Measurements from ENCODE around the gene SPI1. TPM values are rescaled to one million over a fixed set of nuclear protein-coding genes. Genes with fewer than 3 reads are reported as not detected.
A peak's percentile ranks its signal among the peaks of the same experiment; 100 is the strongest.

The SPI1 gene
- total and polyA plus RNA-seq, 7 experiments from 2014 or later: 0.27 to 247 (median 5.4) TPM; not detected in 2

GRCh38 chr11:47373876-47374719, 4.2 kb downstream of the SPI1 start:
- Mint-ChIP-seq H3K36me3 (no peaks in the 10 kb centered on the region), H3K4me3 (peak overlapping the region in 1 of 10 donors; percentile 51), H3K27me3 (no peaks in the 10 kb centered on the region), H3K27ac (peak overlapping the region in 3 of 9 donors; percentile 48 to 72 (median 65)), H3K4me1 (peaks cover 5 to 18% (median 9%) of the 10 kb centered on the region in 7 donors), H3K9me3 (no peaks in the 10 kb centered on the region)
- intact Hi-C loops (cut with micrococcal nuclease): loop anchor here (1.0 kb wide), 6 partner anchors 20 to 479 kb away; partner anchors contain the start of genes SLC39A13 (in 2 of the 2) and PSMC3 (in 1 of the 2)
- Histone ChIP-seq H3K27ac (ENCODE audit: low read depth, low read length) (no peak overlapping the region), H3K27me3 (ENCODE audit: control insufficient read depth in 2 of 2, insufficient read depth in 2 of 2, low read length in 2 of 2) (no peaks in the 10 kb centered on the region), H3K36me3 (ENCODE audit: control insufficient read depth in 2 of 3, insufficient read depth in 3 of 3, low read length in 3 of 3) (no peaks in the 10 kb centered on the region), H3K4me1 (ENCODE audit: control insufficient read depth in 2 of 2, insufficient read depth in 2 of 2, low read length in 2 of 2) (peaks cover 0 to 3% of the 10 kb centered on the region in 2 donors), H3K4me3 (ENCODE audit: low read length) (no peak overlapping the region), H3K9me3 (ENCODE audit: control insufficient read depth in 2 of 3, low read length in 3 of 3) (no peaks in the 10 kb centered on the region)
- ChIA-PET POLR2A (interaction anchor here (0.6 to 3.8 kb wide), 11 partner anchors 20 to 755 kb away, joined by 3 to 40 read pairs (median 6); partner anchors contain the start of genes NUP160 and SLC39A13), CTCF (interaction anchor here (0.6 to 6.9 kb wide), 19 partner anchors 8 to 196 kb away, joined by 3 to 140 read pairs (median 4); partner anchors contain the start of genes PSMC3 and SLC39A13)
- ATAC-seq (peak; percentile 84), DNase-seq (peak; percentile 69 to 91 (median 82))

GRCh38 chr11:47372422-47372821, 5.9 kb downstream of the SPI1 start:
- no peak overlapping the region for H3K4me3 Mint-ChIP-seq

GRCh38 chr11:47369676-47370075, 8.7 kb downstream of the SPI1 start:
- H3K27ac ChIP-seq (ENCODE audit: low read depth, low read length): no peak overlapping the region
- no peaks in the 10 kb centered on the region for H3K9me3 ChIP-seq (ENCODE audit: control insufficient read depth in 2 of 3, low read length in 3 of 3)
- intact Hi-C loops (cut with micrococcal nuclease): no loop called here
- peaks cover 0 to 3% of the 10 kb centered on the region in 2 donors for H3K4me1 ChIP-seq (ENCODE audit: control insufficient read depth in 2 of 2, insufficient read depth in 2 of 2, low read length in 2 of 2)
- ATAC-seq (no peak), DNase-seq (no peak)
- no peak overlapping the region for H3K4me3 Mint-ChIP-seq
- H3K27ac Mint-ChIP-seq: peak overlapping the region in 2 of 9 donors; percentile 1 to 6
- no peak overlapping the region for H3K4me3 ChIP-seq (ENCODE audit: low read length)
- no peaks in the 10 kb centered on the region for H3K36me3 ChIP-seq (ENCODE audit: control insufficient read depth in 2 of 3, insufficient read depth in 3 of 3, low read length in 3 of 3)
- H3K27me3 Mint-ChIP-seq: peaks cover 0 to 7% (median 0%) of the 10 kb centered on the region in 5 donors
- POLR2A ChIA-PET: interaction anchor here (0.7 kb wide), 1 partner anchor 87 kb away, joined by 3 read pairs; no protein-coding TSS in a partner anchor
- H3K27me3 ChIP-seq (ENCODE audit: control insufficient read depth in 2 of 2, insufficient read depth in 2 of 2, low read length in 2 of 2): no peaks in the 10 kb centered on the region
- no peaks in the 10 kb centered on the region for H3K36me3 Mint-ChIP-seq
- H3K4me1 Mint-ChIP-seq: peaks cover 2 to 11% (median 9%) of the 10 kb centered on the region in 7 donors
- no peaks in the 10 kb centered on the region for H3K9me3 Mint-ChIP-seq
- CTCF ChIA-PET: interaction anchor here (6.9 kb wide), 1 partner anchor 41 kb away, joined by 140 read pairs; the partner anchor contains the start of gene SLC39A13

More at GRCh38 chr11:47372422-47372821, 5.9 kb downstream of the SPI1 start:
- Histone ChIP-seq H3K36me3 (ENCODE audit: control insufficient read depth in 2 of 3, insufficient read depth in 3 of 3, low read length in 3 of 3) (no peaks in the 10 kb centered on the region), H3K9me3 (ENCODE audit: control insufficient read depth in 2 of 3, low read length in 3 of 3) (no peaks in the 10 kb centered on the region), H3K27me3 (ENCODE audit: control insufficient read depth in 2 of 2, insufficient read depth in 2 of 2, low read length in 2 of 2) (no peaks in the 10 kb centered on the region), H3K4me3 (ENCODE audit: low read length) (no peak overlapping the region), H3K27ac (ENCODE audit: low read depth, low read length) (no peak overlapping the region), H3K4me1 (ENCODE audit: control insufficient read depth in 2 of 2, insufficient read depth in 2 of 2, low read length in 2 of 2) (peaks cover 0 to 3% of the 10 kb centered on the region in 2 donors)
- no peak for ATAC-seq
- Mint-ChIP-seq H3K9me3 (no peaks in the 10 kb centered on the region), H3K27ac (no peak overlapping the region), H3K27me3 (peaks cover 0 to 2% (median 0%) of the 10 kb centered on the region in 5 donors), H3K4me1 (peaks cover 5 to 16% (median 9%) of the 10 kb centered on the region in 7 donors), H3K36me3 (no peaks in the 10 kb centered on the region)
- DNase-seq: no peak
- ChIA-PET CTCF (interaction anchor here (0.6 to 6.9 kb wide), 7 partner anchors 10 to 50 kb away, joined by 3 to 140 read pairs (median 4); partner anchors contain the start of gene SLC39A13), POLR2A (interaction anchor here (0.5 to 3.8 kb wide), 4 partner anchors 24 to 78 kb away, joined by 3 to 24 read pairs (median 4); no protein-coding TSS in a partner anchor)
- intact Hi-C loops (cut with micrococcal nuclease): no loop called here

- Mint-ChIP-seq H3K4me1 (peaks cover 3 to 14% (median 10%) of the 10 kb centered on the region in 7 donors), H3K27me3 (peaks cover 0 to 7% (median 0%) of the 10 kb centered on the region in 5 donors), H3K9me3 (no peaks in the 10 kb centered on the region), H3K36me3 (no peaks in the 10 kb centered on the region), H3K27ac (no peak overlapping the region), H3K4me3 (no peak overlapping the region)
- Histone ChIP-seq H3K9me3 (ENCODE audit: control insufficient read depth in 2 of 3, low read length in 3 of 3) (no peaks in the 10 kb centered on the region), H3K4me3 (ENCODE audit: low read length) (no peak overlapping the region), H3K4me1 (ENCODE audit: control insufficient read depth in 2 of 2, insufficient read depth in 2 of 2, low read length in 2 of 2) (no peaks in the 10 kb centered on the region), H3K36me3 (ENCODE audit: control insufficient read depth in 2 of 3, insufficient read depth in 3 of 3, low read length in 3 of 3) (no peaks in the 10 kb centered on the region), H3K27me3 (ENCODE audit: control insufficient read depth in 2 of 2, insufficient read depth in 2 of 2, low read length in 2 of 2) (no peaks in the 10 kb centered on the region), H3K27ac (ENCODE audit: low read depth, low read length) (no peak overlapping the region)
- intact Hi-C loops (cut with micrococcal nuclease): no loop called here
- DNase-seq (no peak), ATAC-seq (no peak)
- POLR2A ChIA-PET: no interaction called here
- CTCF ChIA-PET: no interaction called here
Observed at GRCh38 chr11:47366020-47366490, 12.3 kb downstream of the SPI1 start.

- ChIA-PET CTCF (interaction anchor here (1.2 kb wide), 1 partner anchor 13 kb away, joined by 3 read pairs; no protein-coding TSS in a partner anchor), POLR2A (no interaction called here)
- Mint-ChIP-seq H3K4me1 (peaks cover 0 to 17% (median 12%) of the 10 kb centered on the region in 7 donors), H3K4me3 (no peak overlapping the region), H3K27ac (peak overlapping the region in 1 of 9 donors; percentile 60), H3K36me3 (no peaks in the 10 kb centered on the region), H3K9me3 (no peaks in the 10 kb centered on the region), H3K27me3 (peaks cover 0 to 4% (median 0%) of the 10 kb centered on the region in 5 donors)
- no peak for DNase-seq
- Histone ChIP-seq H3K36me3 (ENCODE audit: control insufficient read depth in 2 of 3, insufficient read depth in 3 of 3, low read length in 3 of 3) (no peaks in the 10 kb centered on the region), H3K9me3 (ENCODE audit: control insufficient read depth in 2 of 3, low read length in 3 of 3) (no peaks in the 10 kb centered on the region), H3K4me1 (ENCODE audit: control insufficient read depth in 2 of 2, insufficient read depth in 2 of 2, low read length in 2 of 2) (peaks cover 0 to 5% of the 10 kb centered on the region in 2 donors), H3K4me3 (ENCODE audit: low read length) (no peak overlapping the region), H3K27me3 (ENCODE audit: control insufficient read depth in 2 of 2, insufficient read depth in 2 of 2, low read length in 2 of 2) (no peaks in the 10 kb centered on the region), H3K27ac (ENCODE audit: low read depth, low read length) (no peak overlapping the region)
- ATAC-seq: no peak
- intact Hi-C loops (cut with micrococcal nuclease): no loop called here
Observed at GRCh38 chr11:47361419-47361818, 16.9 kb downstream of the SPI1 start.

- Histone ChIP-seq H3K27ac (ENCODE audit: low read depth, low read length) (no peak overlapping the region), H3K9me3 (ENCODE audit: control insufficient read depth in 2 of 3, low read length in 3 of 3) (no peaks in the 10 kb centered on the region), H3K27me3 (ENCODE audit: control insufficient read depth in 2 of 2, insufficient read depth in 2 of 2, low read length in 2 of 2) (no peaks in the 10 kb centered on the region), H3K4me3 (ENCODE audit: low read length) (no peak overlapping the region), H3K4me1 (ENCODE audit: control insufficient read depth in 2 of 2, insufficient read depth in 2 of 2, low read length in 2 of 2) (peaks cover 0 to 5% of the 10 kb centered on the region in 2 donors), H3K36me3 (ENCODE audit: control insufficient read depth in 2 of 3, insufficient read depth in 3 of 3, low read length in 3 of 3) (no peaks in the 10 kb centered on the region)
- H3K4me1 Mint-ChIP-seq: peaks cover 0 to 17% (median 12%) of the 10 kb centered on the region in 7 donors
- intact Hi-C loops (cut with micrococcal nuclease): no loop called here
- DNase-seq: no peak
- H3K4me3 Mint-ChIP-seq: no peak overlapping the region
- POLR2A ChIA-PET: interaction anchor here (0.6 kb wide), 1 partner anchor 40 kb away, joined by 3 read pairs; no protein-coding TSS in a partner anchor
- no peaks in the 10 kb centered on the region for H3K36me3 Mint-ChIP-seq
- CTCF ChIA-PET: no interaction called here
- no peaks in the 10 kb centered on the region for H3K27me3 Mint-ChIP-seq
- ATAC-seq: no peak
- no peaks in the 10 kb centered on the region for H3K9me3 Mint-ChIP-seq
- no peak overlapping the region for H3K27ac Mint-ChIP-seq
Observed at GRCh38 chr11:47360341-47360740, 18.0 kb downstream of the SPI1 start.
